ENCODE data around the gene SMAD3. TPM values are rescaled to one million over a fixed set of nuclear protein-coding genes. Genes with fewer than 3 reads are reported as not detected.

The SMAD3 gene
- total and polyA plus RNA-seq, 2 of the 8 experiments (the other 6 are each of a cell fraction or from before 2014, with no cell fraction given), result 10.1 to 12.4 TPM

GRCh38 chr15:67120839-67121643 lies 55.6 kb downstream of the SMAD3 start (continued):
- no peak; the same call in 1 of the 2 replicates for TF ChIP-seq BACH1 (IDR thresholded peaks at IDR 0.05; ENCODE audit: low read length)
- TF ChIP-seq SRF (IDR thresholded peaks at IDR 0.05; ENCODE audit: low read depth, low read length), result no peak
- no peak for TF ChIP-seq CTCF (IDR thresholded peaks at IDR 0.05; ENCODE audit: control extremely low read depth in 1 of 3, insufficient read depth in 1 of 3, low read depth in 1 of 3, low read length in 3 of 3)
- TF ChIP-seq, protein P1, sequence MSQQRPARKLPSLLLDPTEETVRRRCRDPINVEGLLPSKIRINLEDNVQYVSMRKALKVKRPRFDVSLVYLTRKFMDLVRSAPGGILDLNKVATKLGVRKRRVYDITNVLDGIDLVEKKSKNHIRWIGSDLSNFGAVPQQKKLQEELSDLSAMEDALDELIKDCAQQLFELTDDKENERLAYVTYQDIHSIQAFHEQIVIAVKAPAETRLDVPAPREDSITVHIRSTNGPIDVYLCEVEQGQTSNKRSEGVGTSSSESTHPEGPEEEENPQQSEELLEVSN (IDR thresholded peaks at IDR 0.05), result no peak
- TF ChIP-seq EGR1 (IDR thresholded peaks at IDR 0.05; ENCODE audit: borderline replicate concordance, low read depth, low read length), result no peak
- TF ChIP-seq CHD7 (IDR thresholded peaks at IDR 0.05; ENCODE audit: insufficient replicate concordance, low read length), result no peak
- no peak for TF ChIP-seq CBX5 (IDR thresholded peaks at IDR 0.05; ENCODE audit: low read depth, low read length)

All from H1 (cell line).